ENCODE measurements around the gene RLIM. TPM values are rescaled to one million over a fixed set of nuclear protein-coding genes. Genes with fewer than 3 reads are reported as not detected.

Gene RLIM
- total RNA-seq, 2 donors from 2014 or later, result 11.9 to 14.5 TPM

DNA sequence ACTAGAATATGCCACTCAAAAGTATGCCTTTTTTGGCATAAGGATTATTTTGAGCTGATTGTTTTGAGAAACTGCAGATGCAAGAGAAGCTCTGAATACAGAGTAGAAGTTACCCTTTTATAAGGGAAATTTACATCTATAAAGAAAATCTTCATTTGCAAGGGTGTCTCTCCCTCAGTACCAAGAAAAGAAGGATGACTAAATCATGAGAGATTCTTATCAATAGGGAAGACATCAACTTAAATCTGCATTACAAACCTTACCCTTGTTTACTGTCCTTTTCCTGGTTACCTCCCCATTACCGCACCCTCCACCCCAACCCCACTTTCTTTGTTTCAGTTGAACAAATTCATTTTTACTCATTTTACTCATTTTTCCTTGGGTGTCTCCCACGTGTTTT lies 62.5 kb downstream of the RLIM start:
- Histone ChIP-seq H3K4me3 (no peak overlapping the region), H3K27ac (no peak overlapping the region), H3K27me3 (no peaks in the 10 kb centered on the region), H3K36me3 (replicated peaks in 1 of 2; ENCODE audit: insufficient read depth in 1 of 2, low read depth in 2 of 2) (no peaks in the 10 kb centered on the region), H3K4me1 (no peaks in the 10 kb centered on the region), H3K9me3 (no peaks in the 10 kb centered on the region)
- ATAC-seq (no peak), DNase-seq (no peak)
- WGBS, 2 donors, result 40% methylated on average over 2 of the region's 2 CpGs
- intact Hi-C loops (cut with DNase I), result no loop called here
- TF ChIP-seq POLR2A (IDR thresholded peaks at IDR 0.05), result no peak
- TF ChIP-seq, protein P1, sequence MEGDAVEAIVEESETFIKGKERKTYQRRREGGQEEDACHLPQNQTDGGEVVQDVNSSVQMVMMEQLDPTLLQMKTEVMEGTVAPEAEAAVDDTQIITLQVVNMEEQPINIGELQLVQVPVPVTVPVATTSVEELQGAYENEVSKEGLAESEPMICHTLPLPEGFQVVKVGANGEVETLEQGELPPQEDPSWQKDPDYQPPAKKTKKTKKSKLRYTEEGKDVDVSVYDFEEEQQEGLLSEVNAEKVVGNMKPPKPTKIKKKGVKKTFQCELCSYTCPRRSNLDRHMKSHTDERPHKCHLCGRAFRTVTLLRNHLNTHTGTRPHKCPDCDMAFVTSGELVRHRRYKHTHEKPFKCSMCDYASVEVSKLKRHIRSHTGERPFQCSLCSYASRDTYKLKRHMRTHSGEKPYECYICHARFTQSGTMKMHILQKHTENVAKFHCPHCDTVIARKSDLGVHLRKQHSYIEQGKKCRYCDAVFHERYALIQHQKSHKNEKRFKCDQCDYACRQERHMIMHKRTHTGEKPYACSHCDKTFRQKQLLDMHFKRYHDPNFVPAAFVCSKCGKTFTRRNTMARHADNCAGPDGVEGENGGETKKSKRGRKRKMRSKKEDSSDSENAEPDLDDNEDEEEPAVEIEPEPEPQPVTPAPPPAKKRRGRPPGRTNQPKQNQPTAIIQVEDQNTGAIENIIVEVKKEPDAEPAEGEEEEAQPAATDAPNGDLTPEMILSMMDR (IDR thresholded peaks at IDR 0.05), result no peak

DNA sequence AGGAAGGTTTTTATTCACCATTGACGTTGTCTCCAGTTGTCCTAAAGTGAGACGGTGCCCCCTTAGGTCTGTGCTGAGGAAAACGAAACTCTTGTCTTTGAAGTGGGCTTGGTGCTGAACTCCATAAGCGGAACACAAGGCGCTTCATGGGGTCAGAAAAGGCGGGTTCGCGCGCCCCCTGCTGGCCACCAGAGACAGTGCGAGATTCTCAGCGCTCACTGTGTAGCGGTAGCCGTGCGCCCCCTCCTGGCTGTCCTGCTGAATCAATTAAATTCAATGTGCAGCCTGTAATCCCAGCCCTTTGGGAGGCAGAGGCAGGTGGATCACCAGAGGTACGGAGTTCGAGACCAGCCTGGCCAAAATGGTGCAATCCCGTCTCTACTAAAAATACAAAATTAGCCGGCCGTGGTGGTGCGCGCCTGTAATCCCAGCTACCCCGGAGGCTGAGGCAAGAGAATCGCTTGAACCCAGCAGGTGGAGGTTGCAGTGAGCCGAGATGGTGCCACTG lies 64.1 kb downstream of the RLIM start:
- peak; percentile 87 for ATAC-seq
- H3K27ac ChIP-seq, result no peak overlapping the region
- TF ChIP-seq POLR2A (IDR thresholded peaks at IDR 0.05), result no peak
- TF ChIP-seq, protein P1 (IDR thresholded peaks at IDR 0.05), result peak; percentile 90 to 99 (median 98)
- peak; percentile 82 to 91 (median 85) for DNase-seq
- intact Hi-C loops (cut with DNase I), result no loop called here
- 0 to 14% methylated on average over 2 to 24 of the region's 24 CpGs for WGBS, 2 donors
- no peaks in the 10 kb centered on the region for H3K27me3 ChIP-seq
- H3K4me3 ChIP-seq, result no peak overlapping the region
- no peaks in the 10 kb centered on the region for H3K4me1 ChIP-seq
- no peaks in the 10 kb centered on the region for H3K36me3 ChIP-seq (replicated peaks in 1 of 2; ENCODE audit: insufficient read depth in 1 of 2, low read depth in 2 of 2)
- no peaks in the 10 kb centered on the region for H3K9me3 ChIP-seq

DNA sequence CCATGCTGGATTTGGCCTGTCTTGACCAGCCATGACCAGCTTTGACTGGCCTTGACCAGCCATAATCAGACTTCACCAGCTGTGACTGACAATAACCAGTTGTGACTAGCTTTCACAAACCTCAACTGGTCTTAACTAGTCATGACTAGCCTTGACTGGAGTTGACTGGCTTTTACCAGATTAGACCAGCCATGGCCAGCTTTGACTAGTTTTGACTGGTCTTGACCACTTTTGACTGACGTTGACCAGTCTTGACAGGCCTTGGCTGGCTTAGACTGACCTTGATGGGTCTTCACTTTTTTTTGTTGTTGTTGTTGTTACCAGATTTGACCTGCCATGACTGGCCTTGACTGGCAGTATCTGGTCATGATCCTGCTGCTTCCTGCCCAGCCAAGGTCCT lies 67.4 kb downstream of the RLIM start:
- WGBS, 2 donors, result 88% methylated on average over 1 of the region's 1 CpG; no CpG with 5 or more reads in 1 of the 2 donors
- no peak overlapping the region for H3K4me3 ChIP-seq
- DNase-seq, result no peak
- ATAC-seq, result no peak
- no peaks in the 10 kb centered on the region for H3K4me1 ChIP-seq
- no peaks in the 10 kb centered on the region for H3K36me3 ChIP-seq (replicated peaks in 1 of 2; ENCODE audit: insufficient read depth in 1 of 2, low read depth in 2 of 2)
- no peaks in the 10 kb centered on the region for H3K9me3 ChIP-seq
- no peak overlapping the region for H3K27ac ChIP-seq
- no peaks in the 10 kb centered on the region for H3K27me3 ChIP-seq
- intact Hi-C loops (cut with DNase I), result loop anchor here (10.0 kb wide), 1 partner anchor 162 kb away; no protein-coding TSS in a partner anchor
- TF ChIP-seq POLR2A (IDR thresholded peaks at IDR 0.05), result no peak
- TF ChIP-seq, protein P1 (IDR thresholded peaks at IDR 0.05), result no peak

DNA sequence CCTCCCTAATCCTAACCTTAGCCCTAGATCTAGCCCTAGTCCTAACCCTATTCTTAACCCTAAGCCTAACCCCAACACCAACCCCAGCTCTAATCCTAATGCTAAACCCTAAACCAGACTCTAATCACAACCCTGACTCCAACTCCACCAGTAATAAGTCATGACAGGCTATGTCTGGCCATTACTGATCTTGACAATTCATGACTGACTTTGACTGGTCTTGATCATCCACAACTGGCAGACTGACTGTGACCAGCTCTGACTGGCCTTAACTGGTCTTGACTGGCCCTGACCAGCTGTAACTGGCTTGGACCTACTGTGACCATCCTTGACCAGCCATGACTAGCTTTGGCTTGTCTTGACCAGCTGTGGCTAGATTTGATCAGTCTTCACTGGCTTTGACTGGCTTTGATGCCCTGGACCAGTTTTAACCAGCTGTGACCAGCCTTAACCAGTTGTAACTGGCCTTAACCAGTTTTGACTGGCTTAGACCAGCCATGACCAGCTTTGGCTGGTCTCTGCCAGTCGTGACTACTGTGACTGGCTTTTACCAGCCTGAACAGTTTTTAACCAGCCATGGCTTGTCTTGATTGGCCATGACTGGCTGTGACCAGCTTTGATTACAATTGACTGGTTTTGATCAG lies 68.4 kb downstream of the RLIM start:
- Histone ChIP-seq H3K9me3 (no peaks in the 10 kb centered on the region), H3K27ac (no peak overlapping the region), H3K4me1 (no peaks in the 10 kb centered on the region), H3K27me3 (no peaks in the 10 kb centered on the region), H3K36me3 (replicated peaks in 1 of 2; ENCODE audit: insufficient read depth in 1 of 2, low read depth in 2 of 2) (no peaks in the 10 kb centered on the region), H3K4me3 (no peak overlapping the region)
- intact Hi-C loops (cut with DNase I), result loop anchor here (10.0 kb wide), 1 partner anchor 161 kb away; no protein-coding TSS in a partner anchor
- ATAC-seq, result no peak
- 100% methylated on average over 1 of the region's 1 CpG; no CpG with 5 or more reads in 1 of the 2 donors for WGBS, 2 donors
- no peak for DNase-seq
- TF ChIP-seq, protein P1 (IDR thresholded peaks at IDR 0.05), result no peak
- TF ChIP-seq POLR2A (IDR thresholded peaks at IDR 0.05), result no peak

Measured in body of pancreas (tissue), 4 donors.